Keratinocyte (primary cell): ENCODE results near the gene VCL. TPM values are rescaled to one million over a fixed set of nuclear protein-coding genes. Genes with fewer than 3 reads are reported as not detected.

Experiments used
- DNase-seq: peaks from one replicate; pipeline ENCODE4 v3.0.0-alpha.2; 2011; ENCODE audit warnings: low read depth, missing footprints, low spot score
- FAIRE-seq: peaks from 2 replicates; lab custom pipeline; 2011; peaks lifted over from hg19 to GRCh38; lab: Jason Lieb, UNC
- H2AFZ ChIP-seq: 2 replicates; pipeline ENCODE4 v1.6.0; 2012; ENCODE audit warnings: low read length, control low read depth, inconsistent platforms; ENCODE audit not compliant: control insufficient read depth
- H3K27ac ChIP-seq: 2 replicates; pipeline ENCODE4 v1.5.1; 2011; ENCODE audit warnings: low read length; ENCODE audit not compliant: control insufficient read depth, insufficient read depth
- H3K27me3 ChIP-seq: 3 replicates; pipeline ENCODE4 v1.6.0; 2011; ENCODE audit warnings: low read length; ENCODE audit not compliant: control insufficient read depth, insufficient read depth; ENCODE audit errors: extremely low read depth
- H3K36me3 ChIP-seq, 2 experiments: 2 replicates in 1 of 2; 3 replicates in 1 of 2; pipeline ENCODE4 v1.5.1; 2011; ENCODE audit warnings: low read length in 2 of 2, mild to moderate bottlenecking in 1 of 2; ENCODE audit not compliant: control insufficient read depth in 2 of 2, insufficient read depth in 2 of 2; ENCODE audit errors: extremely low read depth in 1 of 2
- H3K4me1 ChIP-seq: 3 replicates; pipeline ENCODE4 v1.5.1; 2011; ENCODE audit warnings: low read length; ENCODE audit not compliant: control insufficient read depth, insufficient read depth; ENCODE audit errors: extremely low read depth
- H3K4me2 ChIP-seq: 3 replicates; pipeline ENCODE4 v1.6.0; 2011; ENCODE audit warnings: low read depth, low read length; ENCODE audit not compliant: control insufficient read depth, insufficient read depth; ENCODE audit errors: extremely low read depth
- H3K4me3 ChIP-seq, 3 experiments: fragments of 200-600 bp in 1 of 3; sonication (generic) in 1 of 3; 2 replicates in 2 of 3; 3 replicates in 1 of 3; pipeline ENCODE4 v1.5.1; 2011 to 2016; ENCODE audit warnings: low read length in 3 of 3, mild to moderate bottlenecking in 3 of 3, control low read depth in 2 of 3, inconsistent platforms in 1 of 3, low read depth in 1 of 3, mixed read lengths in 1 of 3, mixed run types in 1 of 3, moderate library complexity in 1 of 3; ENCODE audit not compliant: control insufficient read depth in 2 of 3, insufficient read depth in 2 of 3; ENCODE audit errors: extremely low read depth in 1 of 3
- H3K79me2 ChIP-seq: 2 replicates; pipeline ENCODE4 v1.6.0; 2012; ENCODE audit warnings: low read length; ENCODE audit not compliant: control insufficient read depth, insufficient read depth
- H3K9ac ChIP-seq: 3 replicates; pipeline ENCODE4 v1.6.0; 2011; ENCODE audit warnings: low read length; ENCODE audit not compliant: control insufficient read depth, insufficient read depth; ENCODE audit errors: extremely low read depth
- H3K9me1 ChIP-seq: 3 replicates; pipeline ENCODE4 v1.6.0; 2011; ENCODE audit warnings: low read length; ENCODE audit not compliant: control insufficient read depth, insufficient read depth; ENCODE audit errors: extremely low read depth
- H3K9me3 ChIP-seq: 2 replicates; pipeline ENCODE4 v1.5.1; 2012; ENCODE audit warnings: low read depth, low read length; ENCODE audit not compliant: control insufficient read depth
- H4K20me1 ChIP-seq: 3 replicates; pipeline ENCODE4 v1.6.0; 2011; ENCODE audit warnings: low read length; ENCODE audit not compliant: control insufficient read depth, insufficient read depth; ENCODE audit errors: extremely low read depth
- EZH2 ChIP-seq: IDR thresholded peaks from one replicate; pipeline ENCODE4 v1.6.1; 2012; ENCODE audit warnings: inconsistent platforms, mild to moderate bottlenecking, low read length, moderate library complexity
- dilution Hi-C: fragments of 300-500 bp; cut with MboI; formaldehyde crosslinking; loops from one replicate; pipeline ENCODE4 v1.7.0; 2020; ENCODE audit warnings: low sequenced_read_pairs; ENCODE audit not compliant: extremely low pct_ligation_motif_present
- polyA plus RNA-seq, 5 experiments: library from polyadenylated mRNA; depleted of rRNA in 3 of 5; stranded (reverse) in 3 of 5; stranded (forward) in 1 of 5; unstranded in 1 of 5; fragments of >200 nt; gene quantifications; 1 replicate in 1 of 5; 2 replicates in 3 of 5; 3 replicates in 1 of 5; pipeline versions ENCODE4 v1.2.1 to v1.2.3, GENCODE V29; 2011 to 2012; ENCODE audit warnings: missing spikeins in 2 of 5, low read depth in 1 of 5, low replicate concordance in 1 of 5
- TF ChIP-seq, protein P1 (sequence below), 3 experiments: IDR thresholded peaks in 1 of 3; conservative IDR thresholded peaks in 1 of 3; optimal IDR thresholded peaks in 1 of 3; 2 replicates in 2 of 3; 3 replicates in 1 of 3; pipeline versions ENCODE3 to v1.5.1; 2011; ENCODE audit warnings: low read length in 3 of 3, mild to moderate bottlenecking in 3 of 3, moderate library complexity in 2 of 3, control low read depth in 1 of 3, inconsistent platforms in 1 of 3; ENCODE audit not compliant: insufficient read depth in 2 of 3; ENCODE audit errors: extremely low read depth in 1 of 3

VCL gene
- polyA plus RNA-seq, 1 donor (not counting 4 experiments of a cell fraction or from before 2014, with no cell fraction given): 102 TPM

DNA sequence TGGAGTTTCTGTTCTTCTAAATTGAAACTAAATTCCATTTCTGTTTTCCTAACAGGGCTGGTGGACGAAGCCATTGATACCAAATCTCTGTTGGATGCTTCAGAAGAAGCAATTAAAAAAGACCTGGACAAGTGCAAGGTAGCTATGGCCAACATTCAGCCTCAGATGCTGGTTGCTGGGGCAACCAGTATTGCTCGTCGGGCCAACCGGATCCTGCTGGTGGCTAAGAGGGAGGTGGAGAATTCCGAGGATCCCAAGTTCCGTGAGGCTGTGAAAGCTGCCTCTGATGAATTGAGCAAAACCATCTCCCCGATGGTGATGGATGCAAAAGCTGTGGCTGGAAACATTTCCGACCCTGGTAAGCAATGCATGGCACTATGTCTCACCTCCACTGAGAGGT, 107.1 kb downstream of the VCL start:
- Histone ChIP-seq H3K9me3 (no peaks in the 10 kb centered on the region), H4K20me1 (no peaks in the 10 kb centered on the region), H2AFZ (no peak overlapping the region), H3K27ac (no peak overlapping the region), H3K27me3 (no peaks in the 10 kb centered on the region), H3K4me3 (no peak overlapping the region), H3K4me2 (no peak overlapping the region), H3K36me3 (peaks cover 43 to 50% of the 10 kb centered on the region in 2 experiments), H3K9ac (no peak overlapping the region), H3K79me2 (no peaks in the 10 kb centered on the region), H3K9me1 (no peaks in the 10 kb centered on the region), H3K4me1 (peaks cover 4% of the 10 kb centered on the region)
- dilution Hi-C loops: no loop called here
- no peak for DNase-seq
- no peak for FAIRE-seq
- TF ChIP-seq, protein P1, sequence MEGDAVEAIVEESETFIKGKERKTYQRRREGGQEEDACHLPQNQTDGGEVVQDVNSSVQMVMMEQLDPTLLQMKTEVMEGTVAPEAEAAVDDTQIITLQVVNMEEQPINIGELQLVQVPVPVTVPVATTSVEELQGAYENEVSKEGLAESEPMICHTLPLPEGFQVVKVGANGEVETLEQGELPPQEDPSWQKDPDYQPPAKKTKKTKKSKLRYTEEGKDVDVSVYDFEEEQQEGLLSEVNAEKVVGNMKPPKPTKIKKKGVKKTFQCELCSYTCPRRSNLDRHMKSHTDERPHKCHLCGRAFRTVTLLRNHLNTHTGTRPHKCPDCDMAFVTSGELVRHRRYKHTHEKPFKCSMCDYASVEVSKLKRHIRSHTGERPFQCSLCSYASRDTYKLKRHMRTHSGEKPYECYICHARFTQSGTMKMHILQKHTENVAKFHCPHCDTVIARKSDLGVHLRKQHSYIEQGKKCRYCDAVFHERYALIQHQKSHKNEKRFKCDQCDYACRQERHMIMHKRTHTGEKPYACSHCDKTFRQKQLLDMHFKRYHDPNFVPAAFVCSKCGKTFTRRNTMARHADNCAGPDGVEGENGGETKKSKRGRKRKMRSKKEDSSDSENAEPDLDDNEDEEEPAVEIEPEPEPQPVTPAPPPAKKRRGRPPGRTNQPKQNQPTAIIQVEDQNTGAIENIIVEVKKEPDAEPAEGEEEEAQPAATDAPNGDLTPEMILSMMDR (optimal IDR thresholded peaks at IDR 0.05 in 1 of 3, IDR thresholded peaks at IDR 0.05 in 1 of 3, conservative IDR thresholded peaks at IDR 0.05 in 1 of 3; ENCODE audit: extremely low read depth in 1 of 3, insufficient read depth in 2 of 3, low read length in 3 of 3): no peak
- TF ChIP-seq EZH2: no peak

DNA sequence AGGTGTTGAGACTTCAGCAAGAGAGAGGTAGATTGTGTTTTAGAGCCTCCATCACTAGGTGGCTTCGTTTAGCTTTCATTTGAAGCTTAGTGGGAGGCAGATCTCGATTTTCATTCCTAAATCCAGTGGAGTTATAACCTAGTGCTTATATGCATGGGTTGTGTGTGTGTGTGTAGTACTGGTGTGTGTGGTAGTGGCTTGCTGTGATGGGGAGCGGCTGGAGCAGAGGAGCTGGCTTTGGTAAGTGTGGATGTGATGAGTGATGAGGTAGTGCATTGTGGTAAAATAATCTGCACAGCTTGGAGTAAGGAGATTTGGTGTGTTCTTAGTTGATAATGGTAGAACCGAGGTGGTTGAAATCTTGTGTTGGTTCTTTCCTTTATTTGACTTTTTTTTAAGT, 109.5 kb downstream of the VCL start:
- no peak overlapping the region for H3K4me2 ChIP-seq

More for the DNA sequence above, 109.5 kb downstream of the VCL start:
- no peak overlapping the region for H2AFZ ChIP-seq
- no peak overlapping the region for H3K4me3 ChIP-seq
- H3K4me1 ChIP-seq: no peaks in the 10 kb centered on the region
- no peaks in the 10 kb centered on the region for H3K9me3 ChIP-seq
- dilution Hi-C loops: no loop called here
- DNase-seq: no peak
- no peaks in the 10 kb centered on the region for H3K79me2 ChIP-seq
- no peak overlapping the region for H3K9ac ChIP-seq
- no peaks in the 10 kb centered on the region for H3K9me1 ChIP-seq
- no peak for TF ChIP-seq EZH2
- TF ChIP-seq, protein P1 (optimal IDR thresholded peaks at IDR 0.05 in 1 of 3, IDR thresholded peaks at IDR 0.05 in 1 of 3, conservative IDR thresholded peaks at IDR 0.05 in 1 of 3; ENCODE audit: extremely low read depth in 1 of 3, insufficient read depth in 2 of 3, low read length in 3 of 3): no peak
- no peaks in the 10 kb centered on the region for H3K27me3 ChIP-seq
- no peak overlapping the region for H3K27ac ChIP-seq
- peaks cover 57 to 63% of the 10 kb centered on the region in 2 experiments for H3K36me3 ChIP-seq
- FAIRE-seq: no peak
- H4K20me1 ChIP-seq: no peaks in the 10 kb centered on the region
